A549 (cell line): Measurements from ENCODE around the gene PTPRG. TPM values are rescaled to one million over a fixed set of nuclear protein-coding genes. Genes with fewer than 3 reads are reported as not detected.

Experiments
- ATAC-seq, 2 experiments: fragments of 200-7000 bp in 1 of 2; fragments of >200 bp in 1 of 2; cut with Nextera tagmentation in 1 of 2; cut with Tn5 transposase in 1 of 2; 3 replicates each; pipeline versions ENCODE4 v1.8.0 to v1.9.1; 2018 to 2020; ENCODE audit warnings: mild to moderate bottlenecking in 1 of 2, moderate library complexity in 1 of 2
- CTCF ChIA-PET: fragments of 300-600 bp; sonication (Branson Sonifier 250); formaldehyde crosslinking; extraction: SDS; loops from one replicate; lab custom pipeline; 2021; ENCODE audit warnings: antibody characterized with exemption, inconsistent platforms; lab: Yijun Ruan, JAX
- POLR2A ChIA-PET: fragments of 350-600 bp; formaldehyde crosslinking; extraction: SDS; loops from one replicate; lab custom pipeline; 2021; ENCODE audit warnings: antibody characterized with exemption, inconsistent platforms; lab: Yijun Ruan, JAX
- DNase-seq, 2 experiments: peaks; one replicate each; pipeline versions ENCODE4 v3.0.0 to v3.0.0-alpha.2; 2011 to 2016; ENCODE audit warnings: low read depth in 1 of 2, low spot score in 1 of 2
- FAIRE-seq: peaks from 2 replicates; lab custom pipeline; 2011; peaks lifted over from hg19 to GRCh38; lab: Jason Lieb, UNC
- H3K27ac ChIP-seq, 2 experiments: fragments of >200 bp; sonication (Bioruptor Twin); formaldehyde crosslinking; 3 replicates each; pipeline ENCODE4 v1.5.1; 2016 to 2017
- H3K4me1 ChIP-seq: fragments of >200 bp; sonication (Bioruptor Twin); formaldehyde crosslinking; 3 replicates; pipeline ENCODE4 v1.6.1; 2016
- H3K4me2 ChIP-seq: fragments of >200 bp; sonication (Bioruptor Twin); formaldehyde crosslinking; 3 replicates; pipeline ENCODE4 v1.6.1; 2016
- H3K4me3 ChIP-seq: fragments of >200 bp; sonication (Bioruptor Twin); formaldehyde crosslinking; 3 replicates; pipeline ENCODE4 v1.5.1; 2016
- H3K9me3 ChIP-seq: fragments of >200 bp; sonication (Bioruptor Twin); formaldehyde crosslinking; 3 replicates; pipeline ENCODE4 v1.6.1; 2016
- CBX8 ChIP-seq: fragments of 200-600 bp; sonication (generic); IDR thresholded peaks from 2 replicates; pipeline ENCODE4 v1.6.1; 2016
- CHD2 ChIP-seq: fragments of 150-350 bp; IDR thresholded peaks from 2 replicates; pipeline ENCODE4 v1.6.1; 2014; ENCODE audit warnings: low read length; ENCODE audit not compliant: partially characterized antibody
- EHMT2 ChIP-seq: fragments of 200-600 bp; sonication (generic); IDR thresholded peaks from 2 replicates; pipeline ENCODE4 v1.6.1; 2016; ENCODE audit warnings: antibody characterized with exemption, low read depth, mild to moderate bottlenecking, moderate library complexity
- ESRRA ChIP-seq: fragments of 150-350 bp; IDR thresholded peaks from 2 replicates; pipeline ENCODE4 v1.6.1; 2014; ENCODE audit warnings: mild to moderate bottlenecking, low read length, borderline replicate concordance
- FOSL2 ChIP-seq, 2 experiments: fragments of 450-650 bp in 1 of 2; fragments of >200 bp in 1 of 2; sonication (Bioruptor Twin) in 1 of 2; formaldehyde crosslinking; IDR thresholded peaks; 2 replicates each; pipeline versions ENCODE4 v1.5.0 to v1.6.1; 2016 to 2020; ENCODE audit warnings: mild to moderate bottlenecking in 1 of 2, moderate library complexity in 1 of 2
- FOXS1 ChIP-seq: fragments of 250-450 bp; sonication (Bioruptor Pico); IDR thresholded peaks from 2 replicates; pipeline ENCODE4 v1.5.0; 2020; ENCODE audit warnings: mild to moderate bottlenecking, moderate library complexity
- GATA3 ChIP-seq: IDR thresholded peaks from 2 replicates; pipeline ENCODE4 v1.6.1; 2012; ENCODE audit warnings: borderline replicate concordance
- HDAC2 ChIP-seq: fragments of 200-600 bp; sonication (generic); IDR thresholded peaks from 2 replicates; pipeline ENCODE4 v1.6.1; 2016
- HOXB13 ChIP-seq: fragments of 250-450 bp; sonication (Bioruptor Pico); IDR thresholded peaks from 2 replicates; pipeline ENCODE4 v1.5.0; 2020; ENCODE audit warnings: low read depth, mild to moderate bottlenecking, moderate library complexity
- HOXB5 ChIP-seq: fragments of 250-450 bp; sonication (Bioruptor Pico); IDR thresholded peaks from 2 replicates; pipeline ENCODE4 v1.5.0; 2020; ENCODE audit warnings: mild to moderate bottlenecking, moderate library complexity
- JUNB ChIP-seq: fragments of >200 bp; sonication (Bioruptor Twin); formaldehyde crosslinking; IDR thresholded peaks from 2 replicates; pipeline ENCODE4 v1.6.1; 2016
- KDM1A ChIP-seq: fragments of 200-600 bp; sonication (generic); IDR thresholded peaks from 2 replicates; pipeline ENCODE4 v1.6.1; 2016; ENCODE audit warnings: low read depth, mild to moderate bottlenecking
- MAFK ChIP-seq: fragments of 450-650 bp; IDR thresholded peaks from 2 replicates; pipeline ENCODE4 v1.6.1; 2014; ENCODE audit not compliant: partially characterized antibody
- NPAS2 ChIP-seq: fragments of 250-450 bp; sonication (Bioruptor Pico); IDR thresholded peaks from 2 replicates; pipeline ENCODE4 v1.8.0; 2022; ENCODE audit warnings: mild to moderate bottlenecking, moderate library complexity, borderline replicate concordance
- POLR2A ChIP-seq: IDR thresholded peaks from 2 replicates; pipeline ENCODE4 v1.6.1; 2012; ENCODE audit warnings: mild to moderate bottlenecking, low read length
- RARB ChIP-seq: fragments of 250-450 bp; sonication (Bioruptor Pico); IDR thresholded peaks from 2 replicates; pipeline ENCODE4 v1.8.0; 2021; ENCODE audit warnings: mild to moderate bottlenecking, moderate library complexity
- RCOR1 ChIP-seq: fragments of 150-350 bp; IDR thresholded peaks from 2 replicates; pipeline ENCODE4 v1.6.1; 2014; ENCODE audit warnings: antibody characterized with exemption, low read length, low read depth
- SMC3 ChIP-seq: fragments of >200 bp; sonication (Bioruptor Twin); formaldehyde crosslinking; IDR thresholded peaks from 3 replicates; pipeline ENCODE4 v1.6.1; 2018; ENCODE audit warnings: inconsistent platforms
- TFCP2L1 ChIP-seq: fragments of 250-450 bp; sonication (Bioruptor Pico); IDR thresholded peaks from 2 replicates; pipeline ENCODE4 v1.5.0; 2021; ENCODE audit warnings: mild to moderate bottlenecking
- ZFP36 ChIP-seq: fragments of 450-650 bp; IDR thresholded peaks from 2 replicates; pipeline ENCODE4 v1.6.1; 2014; ENCODE audit warnings: borderline replicate concordance; ENCODE audit not compliant: partially characterized antibody
- WGBS: methylation state at CpG from one replicate; pipeline ENCODE4 v1.1.6; 2017; ENCODE audit errors: missing lambda C conversion rate; 5-methylcytosine and 5-hydroxymethylcytosine counted together
- polyA plus RNA-seq, 4 experiments: library from polyadenylated mRNA; depleted of rRNA in 3 of 4; stranded (reverse); fragments of >200 nt; fragmentation: RNase III in 1 of 4; extraction: RNeasy Plus Mini Kit Qiagen cat#74134 plus additional on column Dnase treatment in 1 of 4; gene quantifications; 2 replicates in 3 of 4; 3 replicates in 1 of 4; pipeline ENCODE4 v1.2.3, GENCODE V29; 2011 to 2017
- TF ChIP-seq, protein P1 (sequence below): IDR thresholded peaks from 2 replicates; pipeline ENCODE4 v1.6.1; 2012; ENCODE audit warnings: low read depth, borderline replicate concordance
- TF ChIP-seq, protein P2 (sequence below): fragments of 200-600 bp; sonication (generic); IDR thresholded peaks from 2 replicates; pipeline ENCODE4 v1.6.1; 2016; ENCODE audit warnings: antibody characterized with exemption, mild to moderate bottlenecking, moderate library complexity
- TF ChIP-seq, protein P3 (sequence below): fragments of >200 bp; sonication (Bioruptor Twin); formaldehyde crosslinking; IDR thresholded peaks from 3 replicates; pipeline ENCODE4 v1.6.1; 2016

The PTPRG gene
- polyA plus RNA-seq, 2 of the 4 experiments (the other 2 are of a cell fraction), result 4.5 to 4.8 TPM

DNA sequence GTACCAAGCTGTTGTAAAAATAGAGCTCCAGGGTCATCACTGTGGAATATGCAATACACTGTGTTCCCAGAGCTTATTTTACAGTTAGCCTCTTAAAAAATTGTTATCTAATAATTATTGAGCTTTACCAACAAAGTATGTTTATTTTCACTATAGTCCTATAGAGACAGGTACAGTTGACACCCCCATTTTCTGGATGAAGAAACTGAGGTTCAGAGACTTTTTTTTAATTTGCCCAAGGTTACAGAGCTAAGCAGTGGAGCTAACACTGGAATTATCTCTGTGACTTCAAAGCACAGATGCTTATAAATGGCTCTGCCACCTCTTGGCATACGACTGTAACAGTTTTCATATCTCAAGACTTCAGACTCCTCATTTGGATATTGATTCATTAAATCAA lies 685.6 kb downstream of the PTPRG start:
- no peaks in the 10 kb centered on the region for H3K4me1 ChIP-seq
- no peaks in the 10 kb centered on the region for H3K9me3 ChIP-seq
- no peak for DNase-seq
- TF ChIP-seq HDAC2, result no peak
- no peak for TF ChIP-seq POLR2A
- TF ChIP-seq, protein P1, sequence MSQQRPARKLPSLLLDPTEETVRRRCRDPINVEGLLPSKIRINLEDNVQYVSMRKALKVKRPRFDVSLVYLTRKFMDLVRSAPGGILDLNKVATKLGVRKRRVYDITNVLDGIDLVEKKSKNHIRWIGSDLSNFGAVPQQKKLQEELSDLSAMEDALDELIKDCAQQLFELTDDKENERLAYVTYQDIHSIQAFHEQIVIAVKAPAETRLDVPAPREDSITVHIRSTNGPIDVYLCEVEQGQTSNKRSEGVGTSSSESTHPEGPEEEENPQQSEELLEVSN, result no peak
- no peak for TF ChIP-seq KDM1A
- no peak for TF ChIP-seq CBX8
- no peak for TF ChIP-seq FOXS1 (CRISPR knock-in tag)
- FAIRE-seq, result no peak
- ATAC-seq, result no peak
- 32% methylated on average over 1 of the region's 1 CpG for WGBS
- ChIA-PET CTCF (interaction anchor here (1.2 kb wide), 1 partner anchor 18 kb away, joined by 3 read pairs; no protein-coding TSS in a partner anchor), POLR2A (no interaction called here)
- no peak overlapping the region for H3K4me2 ChIP-seq
- no peak overlapping the region for H3K4me3 ChIP-seq
- no peak overlapping the region for H3K27ac ChIP-seq

DNA sequence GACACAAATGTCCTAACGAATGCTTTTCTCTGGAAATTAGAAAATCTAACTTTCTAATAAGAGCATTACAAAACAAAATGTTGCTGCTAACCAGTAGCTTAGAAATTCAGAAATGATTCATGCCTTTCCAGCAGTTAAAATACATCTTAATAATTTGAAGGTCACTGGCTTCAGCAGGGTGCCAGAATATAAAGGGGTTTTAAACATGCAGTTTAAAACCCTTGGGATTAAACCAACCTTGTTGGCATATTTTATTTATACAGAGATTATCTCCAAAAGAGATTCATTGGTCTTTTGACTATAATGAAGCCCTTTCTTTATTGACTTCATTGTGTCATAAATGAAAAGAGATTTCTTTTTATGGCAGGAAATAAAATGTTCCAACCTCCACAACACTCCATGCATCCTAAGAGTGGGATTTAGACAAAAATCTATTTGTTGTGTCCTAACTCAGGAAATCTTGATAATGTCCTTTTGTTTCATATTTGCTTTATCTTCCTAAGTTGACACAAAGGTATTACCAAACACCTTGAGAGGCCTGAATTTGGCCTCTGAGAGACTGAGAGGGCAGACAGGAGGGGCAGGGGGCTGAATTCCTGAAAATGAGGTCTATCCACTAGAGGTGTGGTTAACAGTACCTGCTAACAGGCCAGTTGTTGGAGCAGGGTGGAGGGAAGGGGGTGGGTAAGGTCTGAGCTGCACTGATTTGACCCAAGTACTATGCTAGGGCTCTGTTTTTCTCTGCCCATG lies 687.5 kb downstream of the PTPRG start:
- ATAC-seq (no peak), DNase-seq (no peak), FAIRE-seq (no peak)
- Histone ChIP-seq H3K27ac (no peak overlapping the region), H3K4me2 (no peak overlapping the region), H3K4me3 (no peak overlapping the region)
- ChIA-PET POLR2A (no interaction called here), CTCF (no interaction called here)
- 29% methylated on average over 1 of the region's 1 CpG for WGBS
- no peak for TF ChIP-seq HOXB5
- TF ChIP-seq JUNB, result no peak
- no peak for TF ChIP-seq FOSL2 (IDR thresholded peaks at IDR 0.05)
- no peak for TF ChIP-seq FOSL2 (CRISPR knock-in tag; IDR thresholded peaks at IDR 0.05)
- TF ChIP-seq MAFK, result no peak
- no peak for TF ChIP-seq CHD2
- TF ChIP-seq RCOR1, result no peak
- TF ChIP-seq HOXB13 (CRISPR knock-in tag), result no peak
- no peak for TF ChIP-seq SMC3
- no peak for TF ChIP-seq TFCP2L1 (CRISPR knock-in tag)
- TF ChIP-seq GATA3, result no peak
- no peak for TF ChIP-seq EHMT2
- no peak for TF ChIP-seq NPAS2 (CRISPR knock-in tag)
- TF ChIP-seq, protein P2, sequence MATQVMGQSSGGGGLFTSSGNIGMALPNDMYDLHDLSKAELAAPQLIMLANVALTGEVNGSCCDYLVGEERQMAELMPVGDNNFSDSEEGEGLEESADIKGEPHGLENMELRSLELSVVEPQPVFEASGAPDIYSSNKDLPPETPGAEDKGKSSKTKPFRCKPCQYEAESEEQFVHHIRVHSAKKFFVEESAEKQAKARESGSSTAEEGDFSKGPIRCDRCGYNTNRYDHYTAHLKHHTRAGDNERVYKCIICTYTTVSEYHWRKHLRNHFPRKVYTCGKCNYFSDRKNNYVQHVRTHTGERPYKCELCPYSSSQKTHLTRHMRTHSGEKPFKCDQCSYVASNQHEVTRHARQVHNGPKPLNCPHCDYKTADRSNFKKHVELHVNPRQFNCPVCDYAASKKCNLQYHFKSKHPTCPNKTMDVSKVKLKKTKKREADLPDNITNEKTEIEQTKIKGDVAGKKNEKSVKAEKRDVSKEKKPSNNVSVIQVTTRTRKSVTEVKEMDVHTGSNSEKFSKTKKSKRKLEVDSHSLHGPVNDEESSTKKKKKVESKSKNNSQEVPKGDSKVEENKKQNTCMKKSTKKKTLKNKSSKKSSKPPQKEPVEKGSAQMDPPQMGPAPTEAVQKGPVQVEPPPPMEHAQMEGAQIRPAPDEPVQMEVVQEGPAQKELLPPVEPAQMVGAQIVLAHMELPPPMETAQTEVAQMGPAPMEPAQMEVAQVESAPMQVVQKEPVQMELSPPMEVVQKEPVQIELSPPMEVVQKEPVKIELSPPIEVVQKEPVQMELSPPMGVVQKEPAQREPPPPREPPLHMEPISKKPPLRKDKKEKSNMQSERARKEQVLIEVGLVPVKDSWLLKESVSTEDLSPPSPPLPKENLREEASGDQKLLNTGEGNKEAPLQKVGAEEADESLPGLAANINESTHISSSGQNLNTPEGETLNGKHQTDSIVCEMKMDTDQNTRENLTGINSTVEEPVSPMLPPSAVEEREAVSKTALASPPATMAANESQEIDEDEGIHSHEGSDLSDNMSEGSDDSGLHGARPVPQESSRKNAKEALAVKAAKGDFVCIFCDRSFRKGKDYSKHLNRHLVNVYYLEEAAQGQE, result no peak
- TF ChIP-seq, all 56 proteins: peak for 0
- no peaks in the 10 kb centered on the region for H3K9me3 ChIP-seq
- no peaks in the 10 kb centered on the region for H3K4me1 ChIP-seq

DNA sequence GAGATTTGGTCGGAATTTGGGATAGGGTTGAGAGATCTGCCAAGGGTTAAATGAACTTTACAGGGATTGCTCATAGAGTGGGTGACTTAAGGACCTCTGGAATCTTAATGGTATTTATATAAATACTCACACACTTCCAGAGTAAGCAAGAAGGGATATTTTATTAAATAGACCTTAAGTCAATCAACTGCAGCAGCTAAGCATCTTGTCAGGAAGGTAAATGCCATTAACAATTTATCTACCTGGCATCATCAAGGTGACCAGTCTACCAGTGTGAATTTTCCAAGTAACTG lies 688.1 kb downstream of the PTPRG start:
- CTCF ChIA-PET, result no interaction called here
- ATAC-seq (no peak), FAIRE-seq (no peak), DNase-seq (no peak)
- no peak overlapping the region for H3K27ac ChIP-seq
- no peaks in the 10 kb centered on the region for H3K4me1 ChIP-seq
- 13% methylated on average over 1 of the region's 1 CpG for WGBS
- no peaks in the 10 kb centered on the region for H3K9me3 ChIP-seq
- TF ChIP-seq, protein P3, sequence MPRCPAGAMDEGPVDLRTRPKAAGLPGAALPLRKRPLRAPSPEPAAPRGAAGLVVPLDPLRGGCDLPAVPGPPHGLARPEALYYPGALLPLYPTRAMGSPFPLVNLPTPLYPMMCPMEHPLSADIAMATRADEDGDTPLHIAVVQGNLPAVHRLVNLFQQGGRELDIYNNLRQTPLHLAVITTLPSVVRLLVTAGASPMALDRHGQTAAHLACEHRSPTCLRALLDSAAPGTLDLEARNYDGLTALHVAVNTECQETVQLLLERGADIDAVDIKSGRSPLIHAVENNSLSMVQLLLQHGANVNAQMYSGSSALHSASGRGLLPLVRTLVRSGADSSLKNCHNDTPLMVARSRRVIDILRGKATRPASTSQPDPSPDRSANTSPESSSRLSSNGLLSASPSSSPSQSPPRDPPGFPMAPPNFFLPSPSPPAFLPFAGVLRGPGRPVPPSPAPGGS, result no peak
- TF ChIP-seq ZFP36 (no peak), SMC3 (no peak), CBX8 (no peak), RARB (CRISPR knock-in tag) (no peak), ESRRA (no peak), EHMT2 (no peak)
- no peak overlapping the region for H3K4me3 ChIP-seq
- POLR2A ChIA-PET, result no interaction called here
- no peak overlapping the region for H3K4me2 ChIP-seq
